HepG2 (cell line): ENCODE data around the gene CAPS. TPM values are rescaled to one million over a fixed set of nuclear protein-coding genes. Genes with fewer than 3 reads are reported as not detected.
"Not testable (repeated sequence)": the region's sequence is repeated elsewhere in the genome, so short reads cannot be mapped to it uniquely, and the experiment has no call there.

Experiments
- ATAC-seq: fragments of 200-7000 bp; cut with Tn5 transposase; 3 replicates; pipeline ENCODE4 v1.9.1; 2020; ENCODE audit warnings: mild to moderate bottlenecking, moderate library complexity
- BruUV-seq: library from RNA; stranded (reverse); fragments of 400-500 nt; replicated peaks from 2 replicates; lab custom pipeline; 2021; lab: Mats Ljungman, UMichigan
- CTCF ChIA-PET: fragments of 300-600 bp; formaldehyde crosslinking; extraction: SDS; loops from one replicate; lab custom pipeline; 2021; ENCODE audit warnings: low total read pairs, inconsistent platforms, low intra/inter-chr PET ratio; lab: Yijun Ruan, JAX
- POLR2A ChIA-PET: fragments of 350-600 bp; sonication (Branson Sonifier 250); formaldehyde crosslinking; loops from one replicate; lab custom pipeline; 2020; ENCODE audit warnings: antibody characterized with exemption, inconsistent platforms; lab: Yijun Ruan, JAX
- DNase-seq: peaks from one replicate; pipeline ENCODE4 v3.0.0-alpha.2; 2015; ENCODE audit warnings: low spot score
- FAIRE-seq: peaks from 3 replicates; lab custom pipeline; 2011; peaks lifted over from hg19 to GRCh38; lab: Jason Lieb, UNC
- H2AFZ ChIP-seq: one replicate; pipeline ENCODE4 v1.6.1; 2011; ENCODE audit warnings: low read length, inconsistent platforms
- H3K27ac ChIP-seq: fragments of 300-600 bp; 3 replicates; pipeline ENCODE4 v1.8.0; 2011; ENCODE audit warnings: mixed run types, mild to moderate bottlenecking, mixed read lengths, low read length, inconsistent platforms; ENCODE audit not compliant: insufficient read depth; ENCODE audit errors: extremely low read length
- H3K27me3 ChIP-seq, 2 experiments: fragments of 200-600 bp in 1 of 2; 2 replicates in 1 of 2; 3 replicates in 1 of 2; pipeline versions ENCODE4 v1.6.0 to v1.8.0; 2011; ENCODE audit warnings: low read length in 2 of 2, mild to moderate bottlenecking in 2 of 2, moderate library complexity in 2 of 2, inconsistent platforms in 1 of 2; ENCODE audit not compliant: insufficient read depth in 2 of 2, control insufficient read depth in 1 of 2
- H3K36me3 ChIP-seq, 2 experiments: fragments of 200-600 bp in 1 of 2; replicated peaks in 1 of 2; 2 replicates in 1 of 2; 3 replicates in 1 of 2; pipeline versions ENCODE4 v1.5.1 to v1.8.0; 2011; ENCODE audit warnings: low read length in 2 of 2, inconsistent platforms in 1 of 2; ENCODE audit not compliant: insufficient read depth in 2 of 2, control insufficient read depth in 1 of 2
- H3K4me1 ChIP-seq: 2 replicates; pipeline ENCODE4 v1.5.1; 2012; ENCODE audit warnings: low read length, inconsistent platforms; ENCODE audit not compliant: insufficient read depth
- H3K4me2 ChIP-seq: 2 replicates; pipeline ENCODE4 v1.6.0; 2011; ENCODE audit warnings: low read depth, low read length, inconsistent platforms
- H3K4me3 ChIP-seq, 3 experiments: fragments of 200-600 bp in 1 of 3; sonication (generic), shearing (Covaris generic) in 1 of 3; replicated peaks in 1 of 3; 2 replicates each; pipeline ENCODE4 v1.5.1; 2011 to 2016; ENCODE audit warnings: low read length in 3 of 3, inconsistent platforms in 2 of 3, low read depth in 2 of 3, mild to moderate bottlenecking in 2 of 3, control low read depth in 1 of 3, mixed read lengths in 1 of 3; ENCODE audit not compliant: insufficient read depth in 1 of 3
- H3K79me2 ChIP-seq: one replicate; pipeline ENCODE4 v1.6.1; 2011; ENCODE audit warnings: low read length, inconsistent platforms; ENCODE audit not compliant: insufficient read depth
- H3K9ac ChIP-seq: 2 replicates; pipeline ENCODE4 v1.6.0; 2011; ENCODE audit warnings: mild to moderate bottlenecking, low read depth, low read length, inconsistent platforms; ENCODE audit not compliant: insufficient read depth
- H3K9me3 ChIP-seq: 2 replicates; pipeline ENCODE4 v1.5.1; 2012; ENCODE audit warnings: mild to moderate bottlenecking, low read length
- H4K20me1 ChIP-seq: 2 replicates; pipeline ENCODE4 v1.6.0; 2011; ENCODE audit warnings: inconsistent platforms, mild to moderate bottlenecking, low read length, moderate library complexity; ENCODE audit not compliant: insufficient read depth
- AHR ChIP-seq: IDR thresholded peaks from 2 replicates; pipeline ENCODE4 v1.6.1; 2018; ENCODE audit warnings: missing genetic modification reagents, missing compliant biosample characterization
- BCLAF1 ChIP-seq: fragments of 450-650 bp; IDR thresholded peaks from 2 replicates; pipeline ENCODE4 v1.6.1; 2017; ENCODE audit warnings: mild to moderate bottlenecking
- GATAD1 ChIP-seq: IDR thresholded peaks from 2 replicates; pipeline ENCODE4 v1.6.1; 2016; ENCODE audit warnings: missing genetic modification reagents, missing compliant biosample characterization
- NFKBIZ ChIP-seq: IDR thresholded peaks from 2 replicates; pipeline ENCODE4 v1.6.1; 2018; ENCODE audit warnings: missing genetic modification reagents, missing compliant biosample characterization
- WGBS: methylation state at CpG from one replicate; pipeline ENCODE4 v1.1.6; 2017; ENCODE audit warnings: low lambda C conversion rate; 5-methylcytosine and 5-hydroxymethylcytosine counted together
- in situ Hi-C: cut with HindIII; loops from 2 replicates; pipeline ENCODE4 v1.10.0; 2017; ENCODE audit warnings: low pct_unique_long_range_greater_than_20kb; ENCODE audit not compliant: extremely low pct_ligation_motif_present
- intact Hi-C: fragments of 100-400 bp; cut with micrococcal nuclease; formaldehyde crosslinking; loops from one replicate; pipeline ENCODE4 v1.10.0; 2022; ENCODE audit not compliant: unreplicated experiment
- polyA plus RNA-seq, 8 experiments: library from polyadenylated mRNA; depleted of rRNA in 3 of 8; stranded (reverse) in 7 of 8; unstranded in 1 of 8; fragments of >200 nt; fragmentation: Illumina TruSeq in 4 of 8; extraction: Trizol in 4 of 8; gene quantifications; 2 replicates each; pipeline versions ENCODE4 v1.2.1 to v1.2.3, GENCODE V29; 2011 to 2016; ENCODE audit warnings: low read depth in 4 of 8, missing spikeins in 1 of 8, mixed read lengths in 1 of 8; ENCODE audit not compliant: insufficient read depth in 1 of 8
- total RNA-seq, 5 experiments: library from RNA; depleted of rRNA; stranded (reverse); fragments of >200 nt; fragmentation: Illumina TruSeq; extraction: Trizol; gene quantifications; 2 replicates each; pipeline ENCODE4 v1.2.3, GENCODE V29; 2016; ENCODE audit warnings: low read depth in 1 of 5

CAPS gene
- total and polyA plus RNA-seq, 2 of the 13 experiments (the other 11 are each of a cell fraction or from before 2014, with no cell fraction given): 3.1 TPM

GRCh38 chr19:5873617-5874199 is 40.3 kb upstream of the CAPS start (continued):
- TF ChIP-seq NFKBIZ (CRISPR knock-in tag) (no peak), GATAD1 (CRISPR knock-in tag) (no peak), AHR (CRISPR knock-in tag) (no peak), BCLAF1 (no peak)

- H3K27ac ChIP-seq, H3K36me3 ChIP-seq, DNase-seq, H3K27me3 ChIP-seq, H3K9ac ChIP-seq, ATAC-seq, FAIRE-seq, H4K20me1 ChIP-seq, CTCF ChIA-PET, H2AFZ ChIP-seq, H3K9me3 ChIP-seq, H3K79me2 ChIP-seq, H3K4me3 ChIP-seq, H3K4me2 ChIP-seq, in situ Hi-C loops, BruUV-seq: not testable (repeated sequence)
- WGBS: 95% methylated on average over 7 of the region's 7 CpGs
- POLR2A ChIA-PET: interaction anchor here (5.0 kb wide), 1 partner anchor 47 kb away, joined by 54 read pairs; no protein-coding TSS in a partner anchor
- intact Hi-C loops: loop anchor here (5.0 kb wide), 1 partner anchor 47 kb away; no protein-coding TSS in a partner anchor
- H3K4me1 ChIP-seq: peaks cover 100% of the 10 kb centered on the region
Measured at GRCh38 chr19:5874496-5874895, 39.6 kb upstream of the CAPS start.
